ENCODE data around the gene DTX2. TPM values are rescaled to one million over a fixed set of nuclear protein-coding genes. Genes with fewer than 3 reads are reported as not detected.
"Not testable (repeated sequence)": the region's sequence is repeated elsewhere in the genome, so short reads cannot be mapped to it uniquely, and the experiment has no call there.

Gene DTX2
- total RNA-seq, 6 experiments from 2014 or later: 11.1 to 15.6 (median 12.9) TPM

DNA sequence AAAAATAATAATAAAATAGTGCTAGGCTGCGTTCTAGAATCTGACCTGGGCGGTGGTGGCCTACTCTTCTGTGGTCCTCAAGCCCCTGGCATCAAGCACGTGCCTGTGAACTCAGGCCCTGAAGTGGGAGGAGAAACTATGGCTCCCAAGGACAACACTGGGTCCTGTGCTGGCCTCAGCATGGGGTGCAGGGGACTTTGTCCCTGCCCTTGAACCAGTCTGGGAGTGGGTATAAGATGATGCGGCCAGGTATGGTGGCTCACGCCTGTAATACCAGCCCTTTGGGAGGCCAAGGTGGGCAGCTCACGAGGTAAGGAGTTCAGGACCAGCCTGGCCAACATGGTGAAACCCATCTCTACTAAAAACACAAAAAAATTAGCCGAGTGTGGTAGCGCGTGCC lies 31.3 kb upstream of the DTX2 start:
- H3K9me3 Mint-ChIP-seq: no peaks in the 10 kb centered on the region
- no peak overlapping the region for H3K4me3 Mint-ChIP-seq
- DNase-seq: no peak
- no peak overlapping the region for H3K27ac Mint-ChIP-seq
- H3K4me1 Mint-ChIP-seq (ENCODE audit: low read depth): peaks cover 6% of the 10 kb centered on the region; the same call in 1 of the 2 replicates
- no peaks in the 10 kb centered on the region for H3K36me3 Mint-ChIP-seq (ENCODE audit: low read depth)
- TF ChIP-seq, protein P1, sequence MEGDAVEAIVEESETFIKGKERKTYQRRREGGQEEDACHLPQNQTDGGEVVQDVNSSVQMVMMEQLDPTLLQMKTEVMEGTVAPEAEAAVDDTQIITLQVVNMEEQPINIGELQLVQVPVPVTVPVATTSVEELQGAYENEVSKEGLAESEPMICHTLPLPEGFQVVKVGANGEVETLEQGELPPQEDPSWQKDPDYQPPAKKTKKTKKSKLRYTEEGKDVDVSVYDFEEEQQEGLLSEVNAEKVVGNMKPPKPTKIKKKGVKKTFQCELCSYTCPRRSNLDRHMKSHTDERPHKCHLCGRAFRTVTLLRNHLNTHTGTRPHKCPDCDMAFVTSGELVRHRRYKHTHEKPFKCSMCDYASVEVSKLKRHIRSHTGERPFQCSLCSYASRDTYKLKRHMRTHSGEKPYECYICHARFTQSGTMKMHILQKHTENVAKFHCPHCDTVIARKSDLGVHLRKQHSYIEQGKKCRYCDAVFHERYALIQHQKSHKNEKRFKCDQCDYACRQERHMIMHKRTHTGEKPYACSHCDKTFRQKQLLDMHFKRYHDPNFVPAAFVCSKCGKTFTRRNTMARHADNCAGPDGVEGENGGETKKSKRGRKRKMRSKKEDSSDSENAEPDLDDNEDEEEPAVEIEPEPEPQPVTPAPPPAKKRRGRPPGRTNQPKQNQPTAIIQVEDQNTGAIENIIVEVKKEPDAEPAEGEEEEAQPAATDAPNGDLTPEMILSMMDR (IDR thresholded peaks at IDR 0.05): no peak
- H3K27me3 Mint-ChIP-seq (ENCODE audit: insufficient read depth): peaks cover 2% of the 10 kb centered on the region

DNA sequence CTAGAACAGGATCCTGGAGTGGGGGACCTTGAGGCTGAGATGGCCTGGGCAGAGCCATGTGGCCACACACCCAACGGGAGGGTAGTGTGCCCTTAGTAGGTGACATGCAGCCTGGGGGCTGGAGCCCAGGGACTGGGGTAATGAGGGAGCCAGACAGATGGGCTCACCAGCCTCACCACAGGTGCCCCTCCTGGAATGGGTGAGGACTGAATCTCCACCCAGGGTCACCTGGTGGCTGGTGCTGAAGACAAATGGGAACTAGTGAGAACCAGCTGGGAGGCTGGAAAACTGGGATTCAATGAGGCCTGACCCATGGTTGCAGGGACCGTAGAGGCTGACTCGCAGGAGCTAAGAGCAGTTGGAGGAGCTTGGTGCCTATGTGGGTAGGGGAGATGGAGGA lies 30.7 kb upstream of the DTX2 start:
- Mint-ChIP-seq H3K9me3 (no peaks in the 10 kb centered on the region), H3K27ac (no peak overlapping the region), H3K36me3 (ENCODE audit: low read depth) (no peaks in the 10 kb centered on the region), H3K4me1 (ENCODE audit: low read depth) (peaks cover 6% of the 10 kb centered on the region; the same call in 1 of the 2 replicates), H3K4me3 (no peak overlapping the region), H3K27me3 (ENCODE audit: insufficient read depth) (peaks cover 2% of the 10 kb centered on the region)
- DNase-seq: no peak
- TF ChIP-seq, protein P1 (IDR thresholded peaks at IDR 0.05): no peak

DNA sequence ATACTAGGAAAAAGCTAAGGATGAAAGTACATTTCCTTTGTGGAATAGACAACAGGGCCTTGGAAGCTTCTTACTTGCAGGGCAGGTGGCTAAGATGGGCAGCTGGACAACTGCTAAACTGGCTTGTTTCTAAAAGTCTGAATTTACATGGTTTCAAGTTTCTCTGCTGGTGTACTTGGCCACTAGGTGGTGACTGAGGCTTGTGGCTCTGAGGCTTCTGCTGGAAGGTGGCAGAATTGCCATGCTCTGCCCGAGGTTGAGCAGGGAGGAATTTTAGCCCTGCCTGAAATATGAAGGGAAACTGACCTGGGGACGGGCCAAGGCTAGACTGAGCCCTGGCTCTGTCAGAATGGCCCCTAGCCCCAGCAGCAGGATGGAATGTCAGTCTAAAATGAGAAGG lies 23.6 kb upstream of the DTX2 start:
- DNase-seq: peak; percentile 91
- not testable (repeated sequence) for H3K9me3 Mint-ChIP-seq; H3K4me3 Mint-ChIP-seq; H3K27me3 Mint-ChIP-seq (ENCODE audit: insufficient read depth); H3K4me1 Mint-ChIP-seq (ENCODE audit: low read depth); H3K36me3 Mint-ChIP-seq (ENCODE audit: low read depth)
- TF ChIP-seq, protein P1 (IDR thresholded peaks at IDR 0.05): peak; percentile 82
- H3K27ac Mint-ChIP-seq: peak overlapping the region; percentile 68

DNA sequence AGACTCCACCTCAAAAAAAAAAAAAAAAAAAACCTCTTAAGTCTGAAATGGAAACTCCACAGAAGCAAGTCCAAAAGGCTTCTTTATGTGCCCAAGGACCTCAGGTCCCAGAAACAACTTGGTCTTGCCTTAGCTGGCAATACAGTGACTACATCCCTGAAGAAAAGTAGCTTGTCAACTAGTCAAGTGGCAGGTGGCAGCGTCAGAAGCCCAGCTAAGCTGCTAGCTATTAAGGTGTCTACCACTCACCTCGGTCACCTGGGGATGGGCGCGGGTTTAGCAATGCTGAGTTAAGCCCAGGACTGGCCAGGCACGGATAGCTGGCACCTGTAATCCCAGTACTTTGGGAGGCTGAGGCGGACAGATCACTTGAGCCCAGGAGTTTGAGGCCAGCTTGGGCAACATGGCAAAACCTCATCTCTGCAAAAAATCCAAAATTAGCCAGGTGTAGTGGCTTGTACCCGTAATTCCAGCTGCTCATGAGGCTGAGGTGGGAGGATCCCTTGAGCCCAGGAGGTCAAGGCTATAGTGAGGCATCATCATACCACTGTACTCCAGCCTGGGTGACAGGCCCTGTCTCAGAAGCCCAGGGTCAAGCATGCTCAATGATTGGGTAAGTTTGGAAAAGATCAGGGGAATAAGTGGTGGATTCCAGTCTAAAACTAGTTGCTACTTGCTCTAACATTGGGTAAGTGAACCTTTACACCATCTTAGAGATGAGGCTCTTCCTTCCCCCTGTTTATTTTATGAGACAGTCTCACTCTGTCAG lies 22.2 kb upstream of the DTX2 start:
- not testable (repeated sequence) for H3K36me3 Mint-ChIP-seq (ENCODE audit: low read depth); H3K9me3 Mint-ChIP-seq; H3K4me1 Mint-ChIP-seq (ENCODE audit: low read depth); H3K4me3 Mint-ChIP-seq; H3K27ac Mint-ChIP-seq; H3K27me3 Mint-ChIP-seq (ENCODE audit: insufficient read depth)
- peak; percentile 45 for DNase-seq

DNA sequence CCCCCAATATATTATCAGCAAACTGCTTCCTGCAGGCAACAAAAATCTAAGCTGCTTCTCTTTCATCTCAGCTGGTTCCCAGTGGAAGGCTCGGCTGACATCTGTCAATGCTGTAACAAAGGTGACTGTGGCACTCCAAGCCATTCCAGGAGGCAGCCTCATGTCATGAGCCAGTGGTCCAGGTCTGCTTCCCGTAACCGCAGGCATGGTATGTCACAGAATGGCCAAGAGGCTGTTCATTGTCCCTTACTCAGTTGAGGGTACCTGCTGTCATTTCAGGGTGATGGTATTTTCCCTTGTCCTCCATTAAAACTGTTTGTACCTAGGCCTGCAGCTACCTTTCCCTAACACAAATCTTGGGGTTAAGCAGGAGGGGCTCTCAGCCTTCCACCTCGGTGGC lies 21.1 kb upstream of the DTX2 start:
- not testable (repeated sequence) for H3K9me3 Mint-ChIP-seq; H3K27me3 Mint-ChIP-seq (ENCODE audit: insufficient read depth); H3K27ac Mint-ChIP-seq; H3K36me3 Mint-ChIP-seq (ENCODE audit: low read depth); H3K4me3 Mint-ChIP-seq; DNase-seq; H3K4me1 Mint-ChIP-seq (ENCODE audit: low read depth)

DNA sequence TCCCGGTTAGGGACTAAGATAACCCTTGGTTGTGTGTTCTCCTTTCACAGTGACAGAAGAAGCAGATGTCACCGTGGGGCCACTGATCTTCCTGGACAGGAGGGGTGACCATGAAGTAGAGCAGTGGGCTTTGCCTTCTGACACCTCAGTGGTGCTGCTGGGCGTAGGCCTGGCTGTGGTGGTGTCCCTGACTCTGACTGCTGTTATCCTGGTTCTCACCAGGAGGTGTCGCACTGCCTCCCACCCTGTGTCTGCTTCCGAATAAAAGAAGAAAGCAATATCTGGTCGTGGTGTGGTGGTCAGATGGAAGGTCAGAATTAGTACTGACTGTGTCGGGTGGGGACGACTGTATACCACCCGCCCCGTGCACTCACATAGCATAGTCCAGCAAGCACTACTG lies 19.7 kb upstream of the DTX2 start:
- DNase-seq; H3K27me3 Mint-ChIP-seq (ENCODE audit: insufficient read depth); H3K9me3 Mint-ChIP-seq; H3K27ac Mint-ChIP-seq; H3K36me3 Mint-ChIP-seq (ENCODE audit: low read depth); H3K4me3 Mint-ChIP-seq; H3K4me1 Mint-ChIP-seq (ENCODE audit: low read depth): not testable (repeated sequence)

DNA sequence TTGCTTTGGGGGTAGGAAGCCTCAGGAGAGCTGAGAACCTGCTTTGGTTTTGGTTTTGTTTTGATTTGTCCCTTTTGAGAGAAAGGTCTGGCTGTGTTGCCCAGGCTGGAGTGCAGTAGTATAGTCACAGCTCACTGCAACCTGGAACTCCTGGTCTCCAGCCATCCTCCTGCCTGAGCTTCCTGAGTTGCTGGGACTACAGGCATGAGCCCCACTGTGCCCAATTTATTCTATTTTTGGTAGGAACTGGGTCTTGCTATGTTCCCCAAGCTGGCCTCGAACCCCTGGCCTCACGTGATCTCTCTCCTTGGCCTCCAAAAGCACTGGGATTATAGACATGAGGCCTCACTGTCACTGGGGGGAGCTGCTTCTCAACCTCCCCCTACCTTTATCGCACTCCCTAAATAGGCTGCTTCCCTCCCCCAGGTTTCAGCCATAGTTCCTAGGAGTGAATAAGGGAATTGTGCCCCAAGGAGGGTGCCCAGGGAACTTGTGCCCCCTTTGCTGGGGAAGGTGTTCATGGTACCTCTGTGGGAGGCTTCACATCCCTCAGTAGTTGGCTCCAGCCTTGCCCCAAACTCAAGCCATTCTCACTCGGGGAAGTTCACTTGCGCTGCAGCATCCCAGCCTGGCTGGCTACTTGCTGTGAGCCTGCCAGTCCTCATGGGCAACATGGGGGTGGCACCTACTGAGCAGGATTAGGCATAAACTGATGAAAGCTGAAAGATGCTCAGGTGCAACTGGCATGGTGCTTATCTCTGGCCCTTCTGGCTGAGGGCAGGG lies 18.7 kb upstream of the DTX2 start:
- not testable (repeated sequence) for H3K9me3 Mint-ChIP-seq; H3K4me1 Mint-ChIP-seq (ENCODE audit: low read depth); H3K27me3 Mint-ChIP-seq (ENCODE audit: insufficient read depth); H3K4me3 Mint-ChIP-seq; DNase-seq; H3K36me3 Mint-ChIP-seq (ENCODE audit: low read depth); H3K27ac Mint-ChIP-seq

DNA sequence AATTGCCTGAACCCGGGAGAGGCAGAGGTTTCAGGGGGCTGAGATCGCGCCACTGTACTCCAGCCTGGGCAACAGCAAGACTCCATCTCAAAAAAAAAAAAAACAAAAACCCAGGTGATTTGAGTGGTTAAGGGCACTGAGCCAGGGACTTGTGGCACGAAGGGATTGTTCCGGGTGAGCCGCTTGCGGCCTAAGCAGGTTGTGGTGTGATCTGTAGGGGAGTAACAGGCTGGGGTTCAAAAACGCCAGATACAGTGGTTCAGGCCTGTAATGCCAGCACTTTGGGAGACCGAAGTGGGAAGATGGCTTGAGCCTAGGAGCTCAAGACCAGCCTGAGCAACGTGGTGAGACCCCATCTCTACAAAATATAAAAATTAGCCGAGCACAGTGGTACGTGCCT lies 17.7 kb upstream of the DTX2 start:
- not testable (repeated sequence) for H3K4me1 Mint-ChIP-seq (ENCODE audit: low read depth); DNase-seq; H3K4me3 Mint-ChIP-seq; H3K27me3 Mint-ChIP-seq (ENCODE audit: insufficient read depth); H3K9me3 Mint-ChIP-seq; H3K27ac Mint-ChIP-seq; H3K36me3 Mint-ChIP-seq (ENCODE audit: low read depth)

DNA sequence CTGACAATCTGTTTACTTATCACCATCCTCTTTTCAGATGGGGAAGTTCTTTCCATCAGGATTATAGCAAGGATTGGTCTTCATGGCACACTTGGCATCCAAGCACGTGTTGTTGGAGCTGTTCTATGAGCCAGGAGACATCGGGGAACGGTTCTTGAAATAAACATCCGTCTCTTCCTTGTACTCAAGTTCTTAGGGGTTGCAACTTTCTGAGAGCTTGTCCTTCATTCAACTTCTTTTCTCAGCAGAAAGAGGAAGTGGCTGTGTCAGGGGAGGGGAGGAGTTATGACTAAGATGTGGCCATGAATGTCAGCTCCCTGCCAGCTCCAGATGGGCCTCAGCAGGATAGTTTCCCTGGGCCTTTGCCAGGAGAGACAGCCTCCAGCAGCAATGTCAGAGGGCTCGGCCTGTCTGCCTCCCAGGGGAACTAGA lies 15.9 kb upstream of the DTX2 start:
- H3K27me3 Mint-ChIP-seq (ENCODE audit: insufficient read depth); DNase-seq; H3K36me3 Mint-ChIP-seq (ENCODE audit: low read depth); H3K4me1 Mint-ChIP-seq (ENCODE audit: low read depth); H3K9me3 Mint-ChIP-seq; H3K4me3 Mint-ChIP-seq: not testable (repeated sequence)
- H3K27ac Mint-ChIP-seq: peak overlapping the region; percentile 77

DNA sequence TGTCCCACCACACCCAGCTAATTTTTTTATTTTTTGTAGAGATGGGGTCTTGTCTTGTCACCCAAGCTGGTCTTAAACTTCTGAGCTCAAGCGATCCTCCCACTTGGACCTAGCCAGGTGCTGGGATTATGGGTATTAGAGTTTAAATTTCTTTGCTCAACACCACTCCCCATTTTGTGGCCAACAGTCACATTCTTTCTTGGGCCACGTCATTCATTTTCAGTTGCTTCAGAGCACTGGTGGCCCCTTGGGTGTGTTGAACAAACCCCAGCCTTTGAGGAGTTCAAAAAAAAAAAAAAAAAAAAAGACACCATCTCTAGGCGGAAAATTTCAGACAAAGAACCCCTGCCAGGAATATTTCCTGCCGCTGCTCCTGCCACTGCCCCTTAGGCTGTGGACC lies 4.5 kb upstream of the DTX2 start:
- not testable (repeated sequence) for H3K27ac Mint-ChIP-seq; H3K4me3 Mint-ChIP-seq; H3K4me1 Mint-ChIP-seq (ENCODE audit: low read depth); DNase-seq; H3K27me3 Mint-ChIP-seq (ENCODE audit: insufficient read depth); H3K36me3 Mint-ChIP-seq (ENCODE audit: low read depth); H3K9me3 Mint-ChIP-seq

DNA sequence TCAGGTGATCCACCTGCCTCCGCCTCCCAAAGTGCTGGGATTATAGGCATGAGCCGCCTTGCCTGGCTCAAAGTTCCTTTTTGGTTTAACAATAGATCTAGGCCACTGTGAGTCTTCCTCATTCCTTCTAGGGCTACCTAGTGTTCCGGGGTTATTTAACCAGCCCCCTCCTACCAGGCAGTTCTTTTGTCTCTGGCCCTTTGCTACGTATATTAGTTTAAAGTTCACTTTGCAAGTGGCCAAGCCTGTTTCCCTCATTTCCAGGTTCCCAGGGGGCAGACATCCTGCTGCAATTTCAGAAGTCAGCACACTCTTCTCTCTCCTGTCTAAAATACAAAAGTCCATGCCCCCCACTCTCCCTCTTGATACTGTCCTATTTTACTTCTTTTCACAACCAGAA lies 3.0 kb upstream of the DTX2 start:
- H3K27ac Mint-ChIP-seq; DNase-seq; H3K36me3 Mint-ChIP-seq (ENCODE audit: low read depth); H3K4me3 Mint-ChIP-seq; H3K27me3 Mint-ChIP-seq (ENCODE audit: insufficient read depth); H3K9me3 Mint-ChIP-seq; H3K4me1 Mint-ChIP-seq (ENCODE audit: low read depth): not testable (repeated sequence)

Data from HFFc6 (cell line).